ENCODE results near the gene PDE11A.

Gene PDE11A

GRCh38 chr2:177909962-177910361 lies 162.6 kb downstream of the PDE11A start:
- no peaks in the 10 kb centered on the region for H3K79me2 ChIP-seq (ENCODE audit: low read length)
- H2AFZ ChIP-seq (ENCODE audit: low read depth, low read length) = no peak overlapping the region
- no peaks in the 10 kb centered on the region for H4K20me1 ChIP-seq (ENCODE audit: insufficient read depth, low read length)
- H3K4me3 ChIP-seq (ENCODE audit: low read length) = no peak overlapping the region
- no peaks in the 10 kb centered on the region for H3K36me3 ChIP-seq (replicated peaks; ENCODE audit: low read depth, low read length)
- no peak overlapping the region for H3K27ac ChIP-seq (ENCODE audit: low read length)
- TF ChIP-seq EZH2phosphoT487 (IDR thresholded peaks at IDR 0.05; ENCODE audit: low read depth) (no peak), CTCF (IDR thresholded peaks at IDR 0.05; ENCODE audit: low read depth, low read length) (no peak)
- H3K4me2 ChIP-seq (ENCODE audit: low read length) = no peak overlapping the region
- H3K9ac ChIP-seq (ENCODE audit: low read length) = no peak overlapping the region
- H3K4me1 ChIP-seq (ENCODE audit: low read length) = peaks cover 11% of the 10 kb centered on the region
- H3K9me3 ChIP-seq (ENCODE audit: insufficient read depth, low read length) = no peaks in the 10 kb centered on the region
- no peaks in the 10 kb centered on the region for H3K27me3 ChIP-seq (ENCODE audit: low read depth, low read length)

GRCh38 chr2:177908824-177909223 lies 163.8 kb downstream of the PDE11A start:
- H3K9ac ChIP-seq (ENCODE audit: low read length) = no peak overlapping the region
- no peaks in the 10 kb centered on the region for H3K27me3 ChIP-seq (ENCODE audit: low read depth, low read length)
- no peak overlapping the region for H2AFZ ChIP-seq (ENCODE audit: low read depth, low read length)
- no peaks in the 10 kb centered on the region for H3K9me3 ChIP-seq (ENCODE audit: insufficient read depth, low read length)
- no peak overlapping the region for H3K4me2 ChIP-seq (ENCODE audit: low read length)
- H3K36me3 ChIP-seq (replicated peaks; ENCODE audit: low read depth, low read length) = no peaks in the 10 kb centered on the region
- H3K79me2 ChIP-seq (ENCODE audit: low read length) = no peaks in the 10 kb centered on the region
- TF ChIP-seq CTCF (IDR thresholded peaks at IDR 0.05; ENCODE audit: low read depth, low read length) (no peak), EZH2phosphoT487 (IDR thresholded peaks at IDR 0.05; ENCODE audit: low read depth) (no peak)
- H3K4me1 ChIP-seq (ENCODE audit: low read length) = peaks cover 11% of the 10 kb centered on the region
- no peak overlapping the region for H3K4me3 ChIP-seq (ENCODE audit: low read length)
- H4K20me1 ChIP-seq (ENCODE audit: insufficient read depth, low read length) = no peaks in the 10 kb centered on the region
- no peak overlapping the region for H3K27ac ChIP-seq (ENCODE audit: low read length)

DNA sequence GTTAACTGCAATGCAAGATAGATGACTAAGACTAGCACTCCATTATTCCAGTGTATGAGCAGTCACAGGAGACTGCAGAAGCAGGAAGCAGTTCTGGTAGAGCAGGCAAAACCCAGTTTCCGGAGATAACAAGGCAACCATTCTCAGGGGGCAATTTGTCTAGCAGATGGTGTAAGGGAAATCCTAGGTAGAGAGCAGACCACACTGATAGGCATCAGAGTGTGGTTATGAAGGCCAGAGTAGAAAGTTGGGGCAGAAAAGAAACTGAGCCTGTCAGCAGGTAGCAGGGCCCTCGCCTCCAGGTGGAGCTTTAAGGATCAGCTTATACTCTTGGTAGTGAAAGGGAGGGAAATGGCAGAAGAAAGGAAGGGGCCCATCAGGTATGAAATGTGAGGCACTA lies 164.4 kb downstream of the PDE11A start:
- Histone ChIP-seq H3K4me1 (ENCODE audit: low read length) (peaks cover 11% of the 10 kb centered on the region), H3K27ac (ENCODE audit: low read length) (no peak overlapping the region), H3K36me3 (replicated peaks; ENCODE audit: low read depth, low read length) (no peaks in the 10 kb centered on the region), H2AFZ (ENCODE audit: low read depth, low read length) (no peak overlapping the region), H3K27me3 (ENCODE audit: low read depth, low read length) (no peaks in the 10 kb centered on the region), H3K9me3 (ENCODE audit: insufficient read depth, low read length) (no peaks in the 10 kb centered on the region), H4K20me1 (ENCODE audit: insufficient read depth, low read length) (no peaks in the 10 kb centered on the region), H3K79me2 (ENCODE audit: low read length) (no peaks in the 10 kb centered on the region), H3K4me2 (ENCODE audit: low read length) (no peak overlapping the region), H3K9ac (ENCODE audit: low read length) (no peak overlapping the region), H3K4me3 (ENCODE audit: low read length) (no peak overlapping the region)
- TF ChIP-seq CTCF (IDR thresholded peaks at IDR 0.05; ENCODE audit: low read depth, low read length) (no peak), EZH2phosphoT487 (IDR thresholded peaks at IDR 0.05; ENCODE audit: low read depth) (no peak)

DNA sequence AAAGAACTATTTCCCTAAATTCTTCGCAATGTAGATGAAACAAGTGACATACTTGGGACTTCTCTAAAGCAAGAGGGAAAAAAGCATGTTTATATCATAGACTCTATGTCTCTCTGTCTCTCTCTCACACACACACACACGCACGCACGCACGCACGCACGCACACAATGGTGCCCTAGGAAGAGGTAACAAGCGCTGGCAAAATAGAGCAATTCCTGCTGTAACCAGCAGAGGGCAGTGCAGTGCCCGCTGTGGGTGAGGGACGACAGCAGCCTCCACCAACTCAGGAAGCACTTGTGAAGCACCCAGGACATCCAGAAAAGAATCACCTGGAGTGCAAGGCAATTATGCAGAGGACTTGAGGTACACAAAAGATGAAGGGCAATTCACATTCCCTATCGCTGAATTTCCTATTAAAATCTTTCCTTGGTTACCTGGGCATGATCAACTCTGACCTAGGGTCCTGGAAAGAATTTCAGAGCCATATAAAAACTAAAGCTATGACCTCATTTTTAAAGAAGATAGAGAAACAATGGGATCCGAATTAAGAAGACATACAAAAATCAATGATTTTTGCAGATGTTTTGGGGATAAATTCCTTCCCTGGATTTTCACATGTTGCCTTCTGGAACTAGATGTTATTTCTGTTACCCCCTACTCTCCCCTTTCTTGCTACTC lies 166.4 kb downstream of the PDE11A start:
- peak overlapping the region; percentile 78 for H3K4me2 ChIP-seq (ENCODE audit: low read length)
- peak overlapping the region; percentile 25; the same call in 1 of the 2 replicates for H3K9ac ChIP-seq (ENCODE audit: low read length)
- H4K20me1 ChIP-seq (ENCODE audit: insufficient read depth, low read length) = no peaks in the 10 kb centered on the region
- no peak overlapping the region for H3K27ac ChIP-seq (ENCODE audit: low read length)
- TF ChIP-seq EZH2phosphoT487 (IDR thresholded peaks at IDR 0.05; ENCODE audit: low read depth) (no peak), CTCF (IDR thresholded peaks at IDR 0.05; ENCODE audit: low read depth, low read length) (peak; percentile 93)
- H3K27me3 ChIP-seq (ENCODE audit: low read depth, low read length) = no peaks in the 10 kb centered on the region
- H3K79me2 ChIP-seq (ENCODE audit: low read length) = no peaks in the 10 kb centered on the region
- peaks cover 11% of the 10 kb centered on the region for H3K4me1 ChIP-seq (ENCODE audit: low read length)
- peak overlapping the region; percentile 93 for H2AFZ ChIP-seq (ENCODE audit: low read depth, low read length)
- H3K9me3 ChIP-seq (ENCODE audit: insufficient read depth, low read length) = no peaks in the 10 kb centered on the region
- peak overlapping the region; percentile 70 for H3K4me3 ChIP-seq (ENCODE audit: low read length)
- H3K36me3 ChIP-seq (replicated peaks; ENCODE audit: low read depth, low read length) = no peaks in the 10 kb centered on the region
